A549 (cell line): Measurements from ENCODE around the gene TYW5.

ENCODE experiments used
- POLR2A ChIP-seq: IDR thresholded peaks from 2 replicates; pipeline ENCODE4 v1.6.1; 2012; ENCODE audit warnings: mild to moderate bottlenecking, low read length
- TF ChIP-seq, protein P1 (sequence below): fragments of >200 bp; sonication (Bioruptor Twin); formaldehyde crosslinking; IDR thresholded peaks from 3 replicates; pipeline ENCODE4 v1.5.1; 2016

DNA sequence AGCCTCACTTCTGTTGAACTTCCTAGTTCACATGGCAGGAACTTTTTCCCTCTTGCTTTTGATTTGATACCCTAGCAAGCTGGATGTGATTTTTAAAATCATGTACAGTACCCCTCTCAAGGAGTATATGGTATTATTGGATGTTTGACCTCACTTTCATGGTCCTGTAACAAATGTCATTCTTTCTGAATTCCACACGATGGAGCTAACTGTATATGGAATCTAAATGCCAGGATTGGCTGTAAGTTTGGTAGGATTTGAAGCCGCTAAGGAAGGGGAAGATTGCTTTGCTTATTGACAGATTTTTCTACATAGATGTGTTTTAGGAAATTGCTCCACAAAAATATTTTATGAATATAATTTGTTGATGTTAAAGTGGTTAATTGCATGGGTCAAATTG, 18.4 kb upstream of the TYW5 start:
- TF ChIP-seq, protein P1, sequence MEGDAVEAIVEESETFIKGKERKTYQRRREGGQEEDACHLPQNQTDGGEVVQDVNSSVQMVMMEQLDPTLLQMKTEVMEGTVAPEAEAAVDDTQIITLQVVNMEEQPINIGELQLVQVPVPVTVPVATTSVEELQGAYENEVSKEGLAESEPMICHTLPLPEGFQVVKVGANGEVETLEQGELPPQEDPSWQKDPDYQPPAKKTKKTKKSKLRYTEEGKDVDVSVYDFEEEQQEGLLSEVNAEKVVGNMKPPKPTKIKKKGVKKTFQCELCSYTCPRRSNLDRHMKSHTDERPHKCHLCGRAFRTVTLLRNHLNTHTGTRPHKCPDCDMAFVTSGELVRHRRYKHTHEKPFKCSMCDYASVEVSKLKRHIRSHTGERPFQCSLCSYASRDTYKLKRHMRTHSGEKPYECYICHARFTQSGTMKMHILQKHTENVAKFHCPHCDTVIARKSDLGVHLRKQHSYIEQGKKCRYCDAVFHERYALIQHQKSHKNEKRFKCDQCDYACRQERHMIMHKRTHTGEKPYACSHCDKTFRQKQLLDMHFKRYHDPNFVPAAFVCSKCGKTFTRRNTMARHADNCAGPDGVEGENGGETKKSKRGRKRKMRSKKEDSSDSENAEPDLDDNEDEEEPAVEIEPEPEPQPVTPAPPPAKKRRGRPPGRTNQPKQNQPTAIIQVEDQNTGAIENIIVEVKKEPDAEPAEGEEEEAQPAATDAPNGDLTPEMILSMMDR, result peak; percentile 82
- TF ChIP-seq POLR2A, result no peak
